HTR-8/SVneo (cell line): Measurements from ENCODE around the gene SMIM45.
A peak's percentile ranks its signal among the peaks of the same experiment; 100 is the strongest.

Experiments used
- DNase-seq: peaks from one replicate; pipeline ENCODE4 v3.0.0; 2011; ENCODE audit warnings: low spot score, mixed read lengths; ENCODE audit not compliant: insufficient read length
- FAIRE-seq: peaks from 2 replicates; lab custom pipeline; 2011; peaks lifted over from hg19 to GRCh38; lab: Jason Lieb, UNC

Gene SMIM45

GRCh38 chr22:41915035-41915785, 36.7 kb upstream of the SMIM45 start, which contains the start of gene SHISA8:
Gene SHISA8, minus strand, starts transcription at chr22:41915074. Its CDS starts 407 bp downstream, at chr22:41914667.
- no peak for FAIRE-seq
- peak; percentile 51 for DNase-seq

- FAIRE-seq (no peak), DNase-seq (no peak)
These were observed 36.0 kb upstream of the SMIM45 start for GRCh38 chr22:41915786-41916493.

DNA sequence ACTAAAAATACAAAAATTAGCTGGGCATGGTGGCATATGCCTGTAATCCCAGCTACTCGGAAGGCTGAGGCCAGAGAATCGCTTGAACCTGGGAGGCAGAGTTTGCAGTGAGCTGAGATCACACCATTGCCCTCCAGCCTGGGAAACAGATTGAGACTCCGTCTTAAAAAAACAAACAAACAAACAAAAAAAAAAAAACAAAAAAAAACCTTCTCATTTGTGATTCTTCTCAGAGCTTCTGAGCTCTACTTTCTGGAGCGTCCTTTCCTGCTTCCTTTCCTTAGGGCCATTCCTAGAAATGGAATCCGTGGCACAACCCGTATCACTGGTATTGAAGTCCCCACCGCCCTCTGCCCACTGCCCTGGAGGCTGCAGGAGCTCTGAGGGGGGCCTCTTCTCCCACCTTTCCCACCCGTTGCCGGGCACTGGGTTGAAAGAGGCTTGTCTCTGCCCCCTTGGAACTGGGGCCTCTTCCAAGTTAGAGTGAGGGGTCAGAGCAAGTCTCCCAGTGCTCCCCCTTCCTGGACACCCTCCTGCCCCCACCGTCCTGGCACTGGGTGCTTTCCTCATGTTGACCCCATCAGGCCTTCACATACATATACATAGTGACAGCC, 35.1 kb upstream of the SMIM45 start:
- DNase-seq (no peak), FAIRE-seq (no peak)

- DNase-seq (no peak), FAIRE-seq (no peak)
These were observed 34.5 kb upstream of the SMIM45 start for GRCh38 chr22:41917375-41917902.

- FAIRE-seq = peak; percentile 20
- DNase-seq = peak; percentile 58
These were observed 33.8 kb upstream of the SMIM45 start for GRCh38 chr22:41917903-41918791.

DNA sequence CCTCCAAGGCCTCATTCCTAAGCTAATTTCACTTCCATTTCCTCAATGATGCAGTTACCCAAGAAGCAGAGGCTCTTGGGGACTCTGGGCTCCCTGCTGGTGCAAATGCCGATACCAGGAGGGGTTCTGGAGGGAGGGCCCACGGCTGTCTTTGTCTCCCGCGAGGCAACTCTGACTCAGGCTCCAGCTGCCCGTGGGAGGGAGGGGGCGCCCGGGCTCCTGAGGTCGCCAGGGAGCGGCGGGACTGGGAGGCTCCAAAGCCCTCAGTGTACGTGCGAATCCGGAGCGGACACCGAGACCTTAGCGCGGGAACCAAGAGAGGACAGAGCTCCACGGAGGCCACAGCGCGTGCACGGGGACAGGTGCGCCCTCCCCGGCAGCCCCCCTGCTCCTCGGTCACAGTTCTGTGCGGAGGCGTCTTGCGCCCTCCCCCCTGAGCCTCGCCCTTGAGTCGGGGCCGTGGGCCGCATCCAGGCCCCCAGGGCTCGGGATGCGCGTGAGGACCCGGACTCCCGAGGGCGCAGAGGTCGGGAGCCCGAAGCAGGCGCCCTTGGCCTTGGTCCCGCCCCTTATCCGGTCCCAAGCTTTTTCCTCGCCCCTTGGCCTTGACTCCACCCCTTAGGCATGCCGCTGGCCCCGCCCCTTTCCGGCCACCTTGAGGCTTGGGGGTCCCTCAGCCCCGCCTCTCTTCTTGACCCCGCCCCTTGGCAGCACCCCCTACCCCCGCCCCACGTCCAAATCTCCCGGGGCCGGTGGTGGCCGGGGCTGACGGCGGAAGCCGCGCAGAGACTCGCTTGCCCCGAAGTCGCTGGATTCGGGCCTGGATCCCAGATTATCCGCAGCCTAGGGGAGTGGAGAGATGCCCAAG, 32.4 kb upstream of the SMIM45 start:
- FAIRE-seq (no peak), DNase-seq (no peak)

GRCh38 chr22:41920271-41920976, 31.5 kb upstream of the SMIM45 start:
- FAIRE-seq = no peak
- no peak for DNase-seq

GRCh38 chr22:41922328-41922727, 29.6 kb upstream of the SMIM45 start:
- FAIRE-seq (no peak), DNase-seq (no peak)

DNA sequence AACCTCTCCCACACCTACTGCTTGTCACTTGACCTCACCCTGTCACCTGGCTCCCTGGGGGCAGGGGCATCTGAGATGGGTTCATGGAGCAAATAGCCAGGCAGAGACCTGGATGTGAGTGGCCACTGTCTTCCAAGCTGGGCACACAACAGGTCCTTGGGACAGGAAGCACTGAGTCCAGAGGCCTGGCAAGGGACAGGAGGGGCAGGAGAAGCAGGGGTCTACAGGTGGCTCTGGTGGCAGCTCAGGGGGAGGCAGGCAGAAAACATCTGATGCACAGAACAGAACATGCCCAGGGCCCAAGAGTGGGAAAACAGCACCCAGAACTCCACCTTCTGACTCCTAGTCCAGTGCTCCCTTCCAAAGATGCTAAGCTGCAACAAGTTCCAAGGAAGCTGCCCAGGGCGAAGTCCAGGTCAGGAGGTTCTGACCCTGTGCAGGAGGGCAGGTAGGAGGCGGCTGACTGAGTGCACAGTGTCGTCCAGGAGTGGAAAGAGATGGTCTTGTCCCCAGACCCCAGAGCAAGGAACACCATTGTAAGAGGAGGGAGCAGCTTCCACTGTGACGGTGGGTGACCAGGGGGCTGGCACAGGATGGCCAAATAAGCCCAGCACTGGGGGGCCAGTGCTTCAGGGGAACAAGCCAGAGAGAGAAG, 28.9 kb upstream of the SMIM45 start:
- FAIRE-seq (no peak), DNase-seq (no peak)

GRCh38 chr22:41923595-41924276, 28.2 kb upstream of the SMIM45 start:
- DNase-seq = no peak
- no peak for FAIRE-seq

DNA sequence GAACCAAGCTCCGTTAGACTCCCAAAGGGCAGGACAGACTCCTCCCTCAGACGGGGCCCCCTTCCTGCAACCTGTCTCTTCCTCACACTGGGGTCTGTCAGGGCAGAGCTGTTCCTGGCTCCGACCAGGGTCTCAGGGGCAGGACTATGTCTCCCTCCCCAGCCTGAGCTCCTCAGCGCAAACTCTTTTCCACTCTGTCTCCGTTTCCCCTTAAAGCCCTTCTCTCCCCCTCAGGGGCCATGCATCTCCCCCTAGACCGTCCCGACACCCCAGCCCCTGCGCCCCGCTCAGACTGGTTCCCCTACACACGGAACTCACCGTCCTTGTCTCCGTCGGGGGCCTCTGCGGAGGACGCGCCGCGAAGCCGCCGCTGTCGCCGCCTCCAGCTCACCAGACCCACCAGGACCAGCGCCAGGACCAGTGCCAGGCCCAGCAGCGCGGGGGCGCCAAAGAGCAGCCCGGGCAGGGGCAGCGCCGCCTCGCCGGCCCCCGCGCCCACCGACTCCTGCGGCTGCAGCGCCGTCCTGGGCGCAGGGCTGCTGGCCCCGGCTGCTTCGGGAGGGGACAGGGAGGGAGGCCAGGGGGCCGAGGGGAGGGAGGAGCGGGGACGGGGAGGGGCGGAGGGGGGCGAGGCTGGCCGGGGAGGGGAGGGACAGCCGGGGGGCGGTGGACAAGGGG, 26.0 kb upstream of the SMIM45 start:
- peak; percentile 68 for DNase-seq

GRCh38 chr22:41927813-41928212, 24.1 kb upstream of the SMIM45 start:
- DNase-seq (no peak), FAIRE-seq (no peak)

More for the DNA sequence above, 26.0 kb upstream of the SMIM45 start:
- FAIRE-seq = no peak

DNA sequence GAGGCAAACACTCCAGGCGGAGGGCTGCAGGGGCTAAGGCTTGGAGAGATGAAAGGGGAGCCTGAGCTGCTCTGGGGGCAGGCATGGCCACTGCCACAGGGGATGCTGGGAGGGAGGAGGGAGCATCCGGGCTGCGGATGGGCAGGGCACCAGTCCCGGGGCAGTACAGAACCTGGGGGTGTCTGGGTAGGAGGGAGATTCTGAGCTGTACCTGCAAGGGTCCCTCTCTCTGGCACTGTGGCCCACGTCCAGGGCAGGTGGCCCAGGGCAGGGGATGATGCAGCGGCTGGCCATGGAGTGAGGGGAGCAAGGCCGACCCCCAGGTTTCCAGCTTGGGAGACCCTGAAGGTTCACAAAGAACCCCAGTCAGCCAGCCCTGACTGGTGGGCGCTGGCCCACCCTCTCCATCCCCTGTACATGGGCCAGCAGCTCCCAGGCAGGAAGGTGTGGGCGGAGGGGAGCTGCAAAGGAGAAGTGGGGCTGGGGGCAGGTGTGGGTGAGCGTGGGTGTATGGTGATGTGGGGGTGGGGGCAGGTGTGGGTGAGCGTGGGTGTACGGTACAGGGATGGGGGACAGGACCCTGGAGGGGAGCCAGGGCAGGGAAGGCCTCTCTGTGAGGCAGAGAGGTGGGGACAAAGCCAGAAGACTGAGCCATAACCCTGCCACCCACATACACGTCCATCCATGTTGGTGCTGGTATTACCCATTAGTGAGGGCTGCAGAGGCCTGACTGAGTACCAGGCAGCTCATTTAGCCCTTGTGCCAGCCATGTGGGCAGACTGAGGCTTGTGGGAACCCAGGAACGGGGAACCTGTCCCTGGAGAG, 23.1 kb upstream of the SMIM45 start:
- FAIRE-seq (no peak), DNase-seq (no peak)

DNA sequence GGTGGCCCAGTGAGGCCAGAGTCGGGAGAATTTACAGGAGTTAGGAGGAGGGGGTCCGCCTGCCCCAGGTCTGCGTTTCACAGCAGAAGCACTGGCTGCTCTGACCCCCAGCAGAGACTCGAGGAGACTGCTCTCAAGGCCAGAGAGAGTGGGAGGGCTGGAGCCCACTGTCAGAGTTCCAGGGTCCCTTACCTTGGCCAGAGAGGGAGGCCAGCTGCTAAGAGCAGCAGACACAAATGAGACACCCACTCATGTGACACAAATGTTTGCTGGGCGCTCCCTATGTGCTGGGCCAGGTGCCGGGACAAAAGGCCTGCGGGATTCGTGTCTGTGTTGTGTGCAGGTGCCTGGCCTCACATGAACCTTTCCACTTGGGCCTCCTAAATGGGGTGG, 22.5 kb upstream of the SMIM45 start:
- FAIRE-seq (no peak), DNase-seq (no peak)

- FAIRE-seq = no peak
- no peak for DNase-seq
These were observed 20.2 kb upstream of the SMIM45 start for GRCh38 chr22:41931701-41932269.

- no peak for FAIRE-seq
- no peak for DNase-seq
These were observed 19.6 kb upstream of the SMIM45 start for GRCh38 chr22:41932353-41932752.
